GM21529 (cell line): ENCODE data around the gene TGM6.

Experiments
- ATAC-seq: cut with Tn5 transposase; IDR thresholded peaks from one replicate; pipeline ENCODE4 v1.9.1; 2021; ENCODE audit not compliant: unreplicated experiment

Gene TGM6

GRCh38 chr20:2451939-2452732 lies 71.4 kb downstream of the TGM6 start:
- no peak for ATAC-seq

GRCh38 chr20:2453792-2454191 lies 73.1 kb downstream of the TGM6 start:
- no peak for ATAC-seq

- ATAC-seq: no peak
Measured at GRCh38 chr20:2455771-2456497, 75.2 kb downstream of the TGM6 start.

- ATAC-seq: no peak
Measured at GRCh38 chr20:2458919-2459499, 78.3 kb downstream of the TGM6 start.

- no peak for ATAC-seq
Measured at GRCh38 chr20:2459981-2460751, 79.5 kb downstream of the TGM6 start.

- no peak for ATAC-seq
Measured at GRCh38 chr20:2460752-2461424, 80.2 kb downstream of the TGM6 start.

GRCh38 chr20:2462484-2462883 lies 81.8 kb downstream of the TGM6 start:
- ATAC-seq: no peak

- no peak for ATAC-seq
Measured at GRCh38 chr20:2463616-2464365, 83.1 kb downstream of the TGM6 start.

GRCh38 chr20:2465100-2465499 lies 84.4 kb downstream of the TGM6 start:
- ATAC-seq: no peak

- ATAC-seq: no peak
Measured at GRCh38 chr20:2467412-2467811, 86.7 kb downstream of the TGM6 start.

GRCh38 chr20:2468581-2469407 lies 88.1 kb downstream of the TGM6 start:
- no peak for ATAC-seq

- ATAC-seq: peak; percentile 29
Measured at GRCh38 chr20:2469991-2470422, 89.3 kb downstream of the TGM6 start.

GRCh38 chr20:2470423-2471193 lies 89.9 kb downstream of the TGM6 start, which contains the start of gene SNRPB:
TSS of gene SNRPB (minus strand) at chr20:2470789. CDS start at chr20:2470690, 99 bp downstream.
- peak; percentile 98 for ATAC-seq

- ATAC-seq: no peak
Measured at GRCh38 chr20:2473516-2473915, 92.8 kb downstream of the TGM6 start.

GRCh38 chr20:2475850-2476741 lies 95.4 kb downstream of the TGM6 start:
- ATAC-seq: no peak

- no peak for ATAC-seq
Measured at GRCh38 chr20:2476742-2477615, 96.3 kb downstream of the TGM6 start.
